OCI-LY1 (cell line): Measurements from ENCODE around the gene RBM47.

Source experiments
- H2AFZ ChIP-seq: fragments of 200-600 bp; sonication (generic), shearing (Covaris generic); 2 replicates; pipeline ENCODE4 v1.6.0; 2014; ENCODE audit warnings: antibody characterized with exemption, mild to moderate bottlenecking, low read length
- H3F3A ChIP-seq: fragments of 200-600 bp; sonication (generic), shearing (Covaris generic); 2 replicates; pipeline ENCODE4 v1.6.0; 2014; ENCODE audit warnings: mild to moderate bottlenecking, antibody characterized with exemption, low read length, moderate library complexity; ENCODE audit not compliant: insufficient read depth
- H3K27ac ChIP-seq: fragments of 200-600 bp; sonication (generic); 2 replicates; pipeline ENCODE4 v1.5.1; 2014; ENCODE audit warnings: low read length, mixed run types, mild to moderate bottlenecking, low read depth; ENCODE audit not compliant: poor library complexity, severe bottlenecking
- H3K27me3 ChIP-seq: fragments of 200-600 bp; sonication (generic); 2 replicates; pipeline ENCODE4 v1.6.0; 2014; ENCODE audit warnings: antibody characterized with exemption, mild to moderate bottlenecking, low read length, moderate library complexity; ENCODE audit not compliant: insufficient read depth
- H3K36me3 ChIP-seq: fragments of 200-600 bp; sonication (generic); 2 replicates; pipeline ENCODE4 v1.6.1; 2014; ENCODE audit warnings: mild to moderate bottlenecking, antibody characterized with exemption, low read length, moderate library complexity, mixed read lengths; ENCODE audit not compliant: insufficient read depth
- H3K4me1 ChIP-seq: fragments of 200-600 bp; sonication (generic); 2 replicates; pipeline ENCODE4 v1.5.1; 2014; ENCODE audit warnings: mild to moderate bottlenecking, low read length, moderate library complexity; ENCODE audit not compliant: insufficient read depth, severe bottlenecking
- H3K4me2 ChIP-seq: fragments of 200-600 bp; sonication (generic), shearing (Covaris generic); 2 replicates; pipeline ENCODE4 v1.6.1; 2014; ENCODE audit warnings: low read length
- H3K4me3 ChIP-seq: fragments of 200-600 bp; sonication (generic); 2 replicates; pipeline ENCODE4 v1.5.1; 2014; ENCODE audit warnings: low read length, low read depth, mild to moderate bottlenecking, mixed read lengths; ENCODE audit not compliant: poor library complexity, severe bottlenecking
- H3K79me2 ChIP-seq: fragments of 200-600 bp; shearing (Covaris generic); 2 replicates; pipeline ENCODE4 v1.6.1; 2016; ENCODE audit warnings: mixed run types, low read length, mixed read lengths; ENCODE audit not compliant: insufficient read depth
- H3K9ac ChIP-seq: fragments of 200-600 bp; sonication (generic), shearing (Covaris generic); 2 replicates; pipeline ENCODE4 v1.6.1; 2014; ENCODE audit warnings: mild to moderate bottlenecking, low read length, mixed read lengths
- H3K9me2 ChIP-seq: fragments of 200-600 bp; sonication (generic), shearing (Covaris generic); 2 replicates; pipeline ENCODE4 v1.6.1; 2014; ENCODE audit warnings: low read depth, mild to moderate bottlenecking, low read length, mixed read lengths
- H3K9me3 ChIP-seq: fragments of 200-600 bp; shearing (Covaris generic); 2 replicates; pipeline ENCODE4 v1.6.1; 2014; ENCODE audit warnings: low read length, mixed read lengths
- H4K20me1 ChIP-seq: fragments of 200-600 bp; sonication (generic), shearing (Covaris generic); 2 replicates; pipeline ENCODE4 v1.6.0; 2016; ENCODE audit warnings: mild to moderate bottlenecking, low read length; ENCODE audit not compliant: insufficient read depth
- EZH2 ChIP-seq: fragments of 200-600 bp; sonication (generic), shearing (Covaris generic); IDR thresholded peaks from 2 replicates; pipeline ENCODE4 v1.8.0; 2017; ENCODE audit warnings: borderline replicate concordance, mixed run types, mild to moderate bottlenecking, antibody characterized with exemption, low read length, moderate library complexity, mixed read lengths
- TF ChIP-seq, protein P1 (sequence below): fragments of 200-600 bp; sonication (generic), shearing (Covaris generic); IDR thresholded peaks from 2 replicates; pipeline ENCODE4 v1.5.1; 2017; ENCODE audit warnings: mild to moderate bottlenecking, antibody characterized with exemption, low read length, moderate library complexity, mixed read lengths

RBM47 gene

GRCh38 chr4:40575846-40576245 lies 53.8 kb downstream of the RBM47 start:
- Histone ChIP-seq H3K4me3 (no peak overlapping the region), H3F3A (no peaks in the 10 kb centered on the region), H3K9me3 (no peaks in the 10 kb centered on the region), H4K20me1 (no peaks in the 10 kb centered on the region), H3K9me2 (no peaks in the 10 kb centered on the region), H3K79me2 (no peaks in the 10 kb centered on the region), H3K27me3 (no peaks in the 10 kb centered on the region), H2AFZ (no peak overlapping the region), H3K4me2 (no peak overlapping the region), H3K27ac (no peak overlapping the region), H3K9ac (no peak overlapping the region), H3K36me3 (no peaks in the 10 kb centered on the region), H3K4me1 (peaks cover 16% of the 10 kb centered on the region)
- TF ChIP-seq, protein P1, sequence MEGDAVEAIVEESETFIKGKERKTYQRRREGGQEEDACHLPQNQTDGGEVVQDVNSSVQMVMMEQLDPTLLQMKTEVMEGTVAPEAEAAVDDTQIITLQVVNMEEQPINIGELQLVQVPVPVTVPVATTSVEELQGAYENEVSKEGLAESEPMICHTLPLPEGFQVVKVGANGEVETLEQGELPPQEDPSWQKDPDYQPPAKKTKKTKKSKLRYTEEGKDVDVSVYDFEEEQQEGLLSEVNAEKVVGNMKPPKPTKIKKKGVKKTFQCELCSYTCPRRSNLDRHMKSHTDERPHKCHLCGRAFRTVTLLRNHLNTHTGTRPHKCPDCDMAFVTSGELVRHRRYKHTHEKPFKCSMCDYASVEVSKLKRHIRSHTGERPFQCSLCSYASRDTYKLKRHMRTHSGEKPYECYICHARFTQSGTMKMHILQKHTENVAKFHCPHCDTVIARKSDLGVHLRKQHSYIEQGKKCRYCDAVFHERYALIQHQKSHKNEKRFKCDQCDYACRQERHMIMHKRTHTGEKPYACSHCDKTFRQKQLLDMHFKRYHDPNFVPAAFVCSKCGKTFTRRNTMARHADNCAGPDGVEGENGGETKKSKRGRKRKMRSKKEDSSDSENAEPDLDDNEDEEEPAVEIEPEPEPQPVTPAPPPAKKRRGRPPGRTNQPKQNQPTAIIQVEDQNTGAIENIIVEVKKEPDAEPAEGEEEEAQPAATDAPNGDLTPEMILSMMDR = no peak
- TF ChIP-seq EZH2 = no peak

GRCh38 chr4:40573593-40574311 lies 55.9 kb downstream of the RBM47 start:
- Histone ChIP-seq H3K9me2 (no peaks in the 10 kb centered on the region), H3F3A (no peaks in the 10 kb centered on the region), H3K36me3 (no peaks in the 10 kb centered on the region), H3K79me2 (no peaks in the 10 kb centered on the region), H4K20me1 (no peaks in the 10 kb centered on the region), H3K27ac (no peak overlapping the region), H3K4me2 (no peak overlapping the region), H3K4me3 (no peak overlapping the region), H3K9me3 (no peaks in the 10 kb centered on the region), H3K27me3 (no peaks in the 10 kb centered on the region), H2AFZ (no peak overlapping the region), H3K4me1 (peaks cover 16% of the 10 kb centered on the region), H3K9ac (no peak overlapping the region)
- TF ChIP-seq EZH2 = no peak
- TF ChIP-seq, protein P1 = no peak

DNA sequence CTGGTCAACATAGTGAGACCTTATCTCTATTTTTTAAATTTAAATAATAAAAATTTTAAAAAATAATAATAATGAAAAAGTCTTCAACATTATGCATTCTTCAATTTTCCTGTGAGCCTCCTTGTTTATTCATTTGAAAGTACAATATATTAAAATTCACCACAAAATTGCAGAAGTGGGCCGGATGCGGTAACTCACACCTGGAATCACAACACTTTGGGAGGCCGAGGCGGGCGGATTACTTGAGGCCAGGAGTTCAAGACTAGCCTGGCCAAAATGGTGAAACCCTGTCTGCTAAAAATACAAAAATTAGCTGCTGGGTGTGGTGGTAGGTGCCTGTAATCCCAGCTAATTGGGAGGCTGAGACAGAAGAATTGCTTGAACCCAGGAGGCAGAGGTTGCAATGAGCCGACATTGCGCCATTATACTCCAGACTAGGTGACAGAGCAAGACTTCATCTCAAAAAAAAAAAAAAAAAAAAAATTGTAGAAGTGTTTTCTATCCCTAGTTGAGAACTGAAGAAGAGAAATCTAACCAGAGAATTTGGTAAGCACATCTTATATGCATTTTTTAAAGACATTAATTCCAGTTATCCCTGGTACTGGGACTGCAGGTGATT lies 56.9 kb downstream of the RBM47 start:
- no peaks in the 10 kb centered on the region for H3K9me3 ChIP-seq
- TF ChIP-seq, protein P1 = no peak
- no peak for TF ChIP-seq EZH2
- no peaks in the 10 kb centered on the region for H3K79me2 ChIP-seq
- no peak overlapping the region for H3K27ac ChIP-seq
- no peak overlapping the region for H3K4me2 ChIP-seq
- H4K20me1 ChIP-seq = no peaks in the 10 kb centered on the region
- no peaks in the 10 kb centered on the region for H3K9me2 ChIP-seq
- H3K36me3 ChIP-seq = no peaks in the 10 kb centered on the region
- no peak overlapping the region for H3K9ac ChIP-seq
- no peaks in the 10 kb centered on the region for H3F3A ChIP-seq
- no peak overlapping the region for H3K4me3 ChIP-seq
- H2AFZ ChIP-seq = no peak overlapping the region
- no peaks in the 10 kb centered on the region for H3K27me3 ChIP-seq
- H3K4me1 ChIP-seq = peaks cover 16% of the 10 kb centered on the region
